GM12875 (cell line): ENCODE data around the gene SBNO1.
"Not testable (repeated sequence)": the region's sequence is repeated elsewhere in the genome, so short reads cannot be mapped to it uniquely, and the experiment has no call there.

Experiments used
- H3K4me3 ChIP-seq: one replicate; pipeline ENCODE4 v1.5.1; 2011; ENCODE audit warnings: low read depth, low read length, control low read depth
- TF ChIP-seq, protein P1 (sequence below): IDR thresholded peaks from 2 replicates; pipeline ENCODE4 v1.5.1; 2011; ENCODE audit warnings: low read depth, mild to moderate bottlenecking, control low read depth, inconsistent platforms, low read length, moderate library complexity, borderline replicate concordance; ENCODE audit not compliant: insufficient read depth

The SBNO1 gene

DNA sequence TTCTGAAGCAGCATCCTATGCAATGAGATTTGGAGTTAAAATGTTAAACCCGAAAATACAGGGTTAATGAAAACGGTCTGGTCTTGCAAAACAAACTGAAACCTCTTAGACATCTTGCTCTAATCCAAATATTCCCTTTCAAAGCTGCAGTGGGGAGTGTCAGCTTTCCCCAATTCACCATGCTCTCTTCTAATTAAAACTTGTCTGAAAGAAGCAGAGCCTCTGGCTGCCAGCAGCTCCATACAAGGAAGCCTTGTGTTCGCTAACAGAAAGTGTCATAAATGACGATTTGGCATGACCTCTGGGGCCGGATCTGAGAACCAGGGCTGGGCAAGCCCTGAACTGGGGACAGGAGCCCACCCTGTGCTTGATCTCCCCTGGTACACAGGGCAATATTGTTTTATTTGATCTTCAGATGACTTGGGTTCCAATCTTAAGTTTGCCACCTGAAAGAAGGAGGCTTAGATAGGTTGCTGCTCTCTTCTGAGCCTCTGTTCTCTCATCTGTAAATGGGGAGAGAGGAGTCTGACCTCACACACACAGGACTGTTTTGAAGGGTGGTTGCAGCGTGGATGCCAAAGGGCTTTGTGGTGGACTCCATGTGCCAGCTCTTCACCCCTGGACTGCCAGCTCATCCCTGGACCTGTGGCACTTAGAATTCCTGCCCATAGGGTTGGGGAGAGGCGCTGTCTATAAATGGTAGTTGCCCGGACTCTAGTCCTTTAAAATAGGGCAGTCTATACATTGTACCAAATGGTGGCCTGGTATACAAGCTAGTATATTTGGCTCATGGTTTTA is 27.1 kb upstream of the SBNO1 start:
- TF ChIP-seq, protein P1, sequence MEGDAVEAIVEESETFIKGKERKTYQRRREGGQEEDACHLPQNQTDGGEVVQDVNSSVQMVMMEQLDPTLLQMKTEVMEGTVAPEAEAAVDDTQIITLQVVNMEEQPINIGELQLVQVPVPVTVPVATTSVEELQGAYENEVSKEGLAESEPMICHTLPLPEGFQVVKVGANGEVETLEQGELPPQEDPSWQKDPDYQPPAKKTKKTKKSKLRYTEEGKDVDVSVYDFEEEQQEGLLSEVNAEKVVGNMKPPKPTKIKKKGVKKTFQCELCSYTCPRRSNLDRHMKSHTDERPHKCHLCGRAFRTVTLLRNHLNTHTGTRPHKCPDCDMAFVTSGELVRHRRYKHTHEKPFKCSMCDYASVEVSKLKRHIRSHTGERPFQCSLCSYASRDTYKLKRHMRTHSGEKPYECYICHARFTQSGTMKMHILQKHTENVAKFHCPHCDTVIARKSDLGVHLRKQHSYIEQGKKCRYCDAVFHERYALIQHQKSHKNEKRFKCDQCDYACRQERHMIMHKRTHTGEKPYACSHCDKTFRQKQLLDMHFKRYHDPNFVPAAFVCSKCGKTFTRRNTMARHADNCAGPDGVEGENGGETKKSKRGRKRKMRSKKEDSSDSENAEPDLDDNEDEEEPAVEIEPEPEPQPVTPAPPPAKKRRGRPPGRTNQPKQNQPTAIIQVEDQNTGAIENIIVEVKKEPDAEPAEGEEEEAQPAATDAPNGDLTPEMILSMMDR: no peak
- no peak overlapping the region for H3K4me3 ChIP-seq

DNA sequence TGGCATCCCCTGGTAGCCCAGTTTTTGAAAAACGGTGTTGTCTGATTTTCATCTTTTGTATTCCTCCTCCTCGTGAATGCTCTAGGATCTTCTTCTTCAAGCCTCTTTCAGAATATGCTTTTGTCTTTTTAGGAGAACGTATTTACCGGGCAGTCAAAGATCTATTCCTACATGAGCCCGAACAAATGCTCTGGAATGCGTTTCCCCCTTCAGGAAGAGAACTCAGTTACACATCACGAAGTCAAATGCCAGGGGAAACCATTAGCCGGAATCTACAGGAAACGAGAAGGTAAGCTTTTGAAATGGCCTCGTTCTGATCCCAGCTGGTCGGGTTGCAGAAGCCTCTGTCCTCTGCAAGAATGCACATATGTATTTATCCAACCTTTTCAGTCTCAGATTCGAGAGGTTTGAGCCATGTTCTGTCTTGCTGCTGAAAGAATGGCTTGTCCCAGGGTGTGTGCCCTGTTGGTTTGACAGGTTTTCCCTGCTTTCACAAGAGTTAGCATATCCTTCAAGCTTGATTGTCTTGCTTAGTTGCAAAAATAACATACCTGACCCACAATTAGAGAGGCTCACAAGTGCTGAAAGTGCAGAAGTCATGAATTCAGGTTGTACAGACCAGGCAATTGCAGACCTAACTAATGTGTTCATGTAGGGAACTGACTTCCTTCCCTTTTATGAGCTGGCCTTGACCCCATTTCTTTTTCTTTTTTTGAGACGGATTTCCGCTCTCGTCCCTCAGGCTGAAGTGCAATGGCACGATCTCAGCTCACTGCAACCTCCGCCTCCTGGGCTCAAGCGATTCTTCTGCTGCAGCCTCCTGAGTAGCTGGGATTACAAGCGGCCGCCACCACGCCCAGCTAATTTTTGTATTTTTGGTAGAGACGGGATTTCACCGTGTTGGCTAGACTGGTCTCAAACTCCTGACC is 26.1 kb upstream of the SBNO1 start:
- no peak overlapping the region for H3K4me3 ChIP-seq
- TF ChIP-seq, protein P1: no peak

DNA sequence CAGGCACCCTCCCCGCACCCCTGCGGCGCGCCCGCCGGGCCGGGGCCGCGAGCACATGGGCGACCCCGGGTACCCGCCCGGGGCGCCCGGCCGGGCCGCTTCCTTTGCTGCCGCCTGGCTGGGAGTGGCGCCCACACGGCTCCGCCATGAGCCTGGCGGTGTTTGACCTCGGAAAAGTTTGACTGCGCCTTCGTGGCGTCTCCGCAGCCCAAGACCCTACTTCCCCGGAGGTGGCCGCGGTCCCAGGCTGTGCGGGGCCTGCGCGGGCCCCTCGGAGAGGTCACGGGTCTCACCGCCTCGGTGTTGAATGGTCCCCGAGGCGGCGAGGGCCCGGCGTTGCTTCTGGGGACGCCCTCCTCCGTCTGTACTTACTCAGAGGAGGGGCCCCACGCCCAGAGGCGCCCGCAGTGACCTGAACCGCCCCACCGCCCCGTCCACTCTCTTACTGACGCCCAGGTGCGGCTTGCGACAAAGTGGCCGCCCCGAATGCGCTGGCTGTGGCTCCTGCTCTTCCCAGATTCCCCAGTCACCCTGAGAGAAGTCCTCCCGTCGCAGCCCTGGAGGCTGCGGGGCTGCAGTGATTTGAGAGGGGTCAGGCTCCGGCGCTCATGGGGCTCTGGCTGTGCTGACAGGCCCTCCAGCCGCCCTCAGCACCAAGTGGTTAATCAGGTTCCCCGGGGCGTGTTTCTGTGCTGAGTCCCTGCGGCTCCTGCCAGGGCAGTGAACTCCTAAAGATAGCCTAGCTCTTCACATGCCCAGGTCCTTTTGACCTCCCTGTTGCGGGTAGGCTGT is 25.1 kb upstream of the SBNO1 start:
- H3K4me3 ChIP-seq: peak overlapping the region; percentile 77
- TF ChIP-seq, protein P1: no peak

DNA sequence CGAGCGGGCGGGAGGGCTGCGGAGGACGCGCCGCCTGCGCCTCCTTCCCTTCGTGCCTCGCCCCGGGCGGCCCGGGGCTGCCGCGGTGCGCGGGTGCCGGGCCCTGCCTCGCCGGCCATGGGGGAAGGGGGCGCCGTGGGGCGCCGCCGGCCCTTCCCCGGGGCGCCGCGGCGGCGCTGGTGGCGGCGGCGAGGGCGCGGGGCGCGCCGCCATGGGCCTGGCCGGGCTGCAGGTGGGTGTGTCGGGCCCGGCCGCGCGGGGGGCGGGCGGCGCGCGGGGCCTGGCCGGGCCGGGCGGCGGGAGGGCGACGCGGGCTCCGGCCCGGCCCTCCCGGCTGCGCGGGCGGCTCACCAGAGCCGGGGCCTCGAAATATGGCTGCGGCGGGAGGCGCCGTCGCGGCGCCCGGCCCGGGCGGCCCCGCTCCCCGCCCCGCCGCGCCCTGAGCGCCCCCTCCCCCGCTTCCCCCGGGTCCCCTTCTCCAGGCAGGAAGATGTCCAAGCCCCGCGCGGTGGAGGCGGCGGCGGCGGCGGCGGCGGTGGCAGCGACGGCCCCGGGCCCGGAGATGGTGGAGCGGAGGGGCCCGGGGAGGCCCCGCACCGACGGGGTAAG is 24.4 kb upstream of the SBNO1 start:
- H3K4me3 ChIP-seq: peak overlapping the region; percentile 77
- TF ChIP-seq, protein P1: no peak

DNA sequence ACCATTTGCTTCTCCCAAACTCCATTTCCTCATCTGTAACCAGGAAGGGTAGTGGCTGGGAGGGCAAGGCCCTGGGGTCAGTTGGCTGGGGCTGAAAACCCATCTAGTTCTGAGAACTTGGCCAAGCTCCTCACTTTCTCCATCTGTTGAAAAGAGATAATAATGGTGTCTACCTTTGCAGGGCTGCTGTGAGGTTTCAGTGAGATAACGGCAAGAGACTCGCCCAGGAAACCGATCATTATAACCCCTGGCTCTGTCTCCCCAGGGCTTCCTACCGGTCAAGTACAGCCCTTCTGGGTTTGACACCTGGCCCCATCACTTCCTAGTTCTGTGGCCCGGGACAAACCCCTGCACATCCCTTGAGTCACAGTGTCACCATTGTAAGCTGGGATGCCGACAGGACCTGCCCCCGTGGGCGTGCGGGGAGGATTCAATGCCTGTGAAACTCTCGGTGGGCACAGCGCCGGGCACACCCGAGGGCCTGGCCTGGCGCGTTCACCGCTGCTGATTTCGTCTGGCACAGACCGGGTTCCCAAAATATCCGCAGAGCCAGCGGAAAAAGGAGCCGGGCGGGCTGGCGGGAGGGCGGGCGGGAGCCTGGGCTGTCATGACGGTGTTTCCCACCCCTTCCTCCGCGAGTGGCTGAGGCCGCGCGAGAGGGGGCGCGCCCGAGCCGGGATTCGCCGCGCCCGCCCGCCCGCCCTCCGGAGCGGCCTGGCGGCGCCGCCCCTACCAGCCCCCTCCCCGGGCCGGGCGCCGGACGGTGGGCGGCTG is 23.7 kb upstream of the SBNO1 start:
- TF ChIP-seq, protein P1: no peak

DNA sequence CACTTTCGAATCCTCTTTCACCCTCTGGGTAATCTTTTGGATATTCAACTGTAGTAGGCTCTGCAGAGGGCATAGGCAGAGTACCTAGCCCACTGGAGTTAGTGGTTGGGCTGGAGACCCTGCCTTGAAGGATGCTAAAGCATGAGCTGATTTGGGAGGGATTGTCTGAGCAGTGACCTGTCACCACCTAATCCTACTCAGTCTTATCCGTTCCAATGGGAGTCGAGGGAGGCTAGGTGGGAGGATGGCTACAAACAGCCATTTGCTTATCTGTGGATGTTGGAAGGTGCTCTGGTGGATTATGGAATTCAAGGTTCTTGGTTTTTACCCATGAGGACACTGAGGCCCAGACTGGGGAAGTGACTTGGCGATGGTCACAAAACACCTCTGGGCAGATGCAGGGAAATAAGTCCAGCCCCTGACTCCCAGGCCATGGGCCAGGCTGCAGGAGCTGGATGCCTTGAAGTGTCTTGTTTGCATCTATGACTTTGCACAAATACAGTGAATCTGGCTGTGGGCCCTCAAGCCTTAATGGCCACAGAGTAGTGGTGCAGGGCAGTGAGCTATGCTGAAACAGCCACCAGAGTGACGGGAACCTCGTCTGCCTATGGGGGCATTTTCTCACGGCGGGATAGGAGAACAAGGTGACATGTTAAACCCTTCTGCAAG is 23.0 kb upstream of the SBNO1 start:
- TF ChIP-seq, protein P1: no peak
- H3K4me3 ChIP-seq: peak overlapping the region; percentile 77

More for the DNA sequence above, 23.7 kb upstream of the SBNO1 start:
- peak overlapping the region; percentile 77 for H3K4me3 ChIP-seq

DNA sequence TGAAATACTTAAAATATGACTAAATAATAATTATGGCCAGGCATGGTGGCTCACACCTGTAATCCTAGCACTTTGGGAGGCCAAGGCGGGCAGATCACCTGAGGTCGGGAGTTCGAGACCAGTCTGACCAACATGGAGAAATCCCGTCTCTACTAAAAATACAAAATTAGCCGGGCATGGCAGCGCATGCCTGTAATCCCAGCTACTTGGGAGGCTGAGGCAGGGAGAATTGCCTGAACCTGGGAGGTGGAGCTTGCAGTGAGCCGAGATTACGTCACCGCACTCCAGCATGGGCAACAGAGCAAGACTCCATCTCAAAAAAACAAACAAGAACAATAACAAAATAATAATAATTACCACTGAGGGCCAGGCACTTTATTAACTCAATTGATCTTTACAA is 20.9 kb upstream of the SBNO1 start:
- not testable (repeated sequence) for H3K4me3 ChIP-seq
